DMS79 treated with DMSO at 0.1 percent for 48 hours (cell line): ENCODE measurements around the gene DIABLO.
"Not testable (repeated sequence)": the region's sequence is repeated elsewhere in the genome, so short reads cannot be mapped to it uniquely, and the experiment has no call there.

Experiments
- DNase-seq: peaks from one replicate; lab custom pipeline; 2025; lab: John Stamatoyannopoulos, UW

DIABLO gene

GRCh38 chr12:122225683-122226365 is at the start of gene DIABLO:
Gene DIABLO, minus strand, starts transcription at chr12:122226052. Its CDS starts 38 bp downstream, at chr12:122226014.
- peak; percentile 98 for DNase-seq

GRCh38 chr12:122275459-122275858 is 49.6 kb upstream of the DIABLO start:
- no peak for DNase-seq

DNA sequence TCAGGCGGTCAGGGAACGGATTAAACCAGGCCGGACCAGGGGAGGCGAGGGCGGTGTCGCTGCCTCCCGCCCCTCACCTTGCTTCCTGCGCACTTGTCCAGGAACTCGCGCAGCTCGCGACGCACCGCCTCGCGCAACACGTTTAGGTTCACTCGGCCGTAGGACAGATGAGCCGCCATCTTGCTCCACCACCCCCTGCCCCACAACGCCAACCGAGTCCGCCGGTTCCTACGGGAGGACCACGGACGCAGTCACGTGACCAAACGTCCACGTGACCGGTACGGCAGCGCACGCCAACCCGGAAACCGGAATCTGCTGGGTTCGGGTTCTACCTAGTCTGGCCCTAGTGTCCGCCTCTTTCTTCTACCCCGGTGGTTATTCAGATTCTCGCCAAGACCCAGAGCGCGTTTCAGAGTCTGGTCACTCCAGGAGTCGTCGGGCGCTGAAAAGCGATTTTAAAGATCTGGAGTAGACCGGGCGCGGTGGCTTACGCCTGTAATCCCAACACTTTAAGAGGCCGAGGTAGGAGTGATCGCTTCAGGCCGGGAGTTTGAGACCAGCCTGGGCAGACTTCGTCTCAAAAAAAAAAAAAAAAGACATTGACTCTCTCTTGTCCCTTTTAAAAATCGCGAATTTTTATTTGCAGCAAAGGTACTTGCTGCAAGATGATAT is 40.5 kb upstream of the DIABLO start, which contains the start of gene VPS33A:
Gene VPS33A, minus strand, starts transcription at position 265 of the 672 bp plus-strand sequence. Its CDS starts 86 bp downstream, at position 179.
- DNase-seq = peak; percentile 90

DNA sequence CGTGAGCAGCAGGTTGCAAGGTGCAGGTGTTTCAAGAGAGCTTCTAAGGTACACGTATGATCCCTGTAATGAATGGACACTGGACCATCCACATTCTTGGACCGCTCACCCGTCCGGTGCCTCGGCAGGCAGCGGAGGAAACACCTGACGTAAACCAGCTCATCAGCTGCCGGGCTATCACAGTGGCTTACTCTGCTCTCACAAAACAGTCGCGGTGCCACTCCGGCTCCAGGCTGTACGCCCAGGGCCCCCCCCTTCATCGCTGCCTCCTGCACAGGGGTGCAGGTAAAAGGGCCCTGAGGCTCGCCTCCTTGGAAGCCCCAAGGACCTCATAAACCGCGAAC is 40.0 kb upstream of the DIABLO start:
- DNase-seq = no peak

GRCh38 chr12:122265476-122265875 is 39.6 kb upstream of the DIABLO start:
- DNase-seq = no peak

DNA sequence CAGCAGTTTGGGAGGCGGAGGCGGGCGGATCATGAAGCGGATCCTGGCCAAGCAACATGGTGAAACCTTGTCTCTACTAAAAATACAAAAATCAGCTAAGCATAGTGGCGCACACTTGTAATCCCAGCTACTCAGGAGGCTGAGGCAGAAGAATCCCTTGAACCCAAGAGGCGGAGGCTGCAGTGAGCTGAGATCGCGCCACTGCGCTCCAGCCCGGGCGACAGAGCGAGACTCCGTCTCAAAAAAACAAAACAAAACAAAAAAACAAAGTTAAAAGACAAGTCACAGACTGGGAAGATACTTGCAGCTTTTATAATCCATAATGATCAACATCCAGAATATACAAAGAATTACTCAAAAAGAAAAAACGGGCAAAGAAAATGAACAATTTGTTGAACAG is 34.9 kb upstream of the DIABLO start:
- not testable (repeated sequence) for DNase-seq

DNA sequence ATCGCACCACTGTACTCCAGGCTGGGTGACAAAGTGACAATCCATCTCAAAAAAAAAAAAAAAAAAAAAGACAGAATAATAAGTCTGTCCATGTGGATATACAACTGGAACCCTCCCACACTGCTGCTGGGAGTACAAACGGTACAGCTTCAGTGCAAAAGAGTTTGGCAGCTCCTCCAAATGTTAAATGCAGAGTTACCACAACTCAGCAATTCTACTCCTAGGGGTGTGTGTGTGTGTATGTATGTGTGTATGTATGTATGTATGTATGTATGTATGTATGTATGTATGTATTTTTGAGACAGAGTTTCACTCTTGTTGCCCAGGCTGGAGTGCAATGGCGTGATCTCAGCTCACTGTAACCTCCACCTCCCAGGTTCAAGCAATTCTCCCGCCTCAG is 33.1 kb upstream of the DIABLO start:
- not testable (repeated sequence) for DNase-seq

GRCh38 chr12:122258462-122258861 is 32.6 kb upstream of the DIABLO start:
- DNase-seq = not testable (repeated sequence)

GRCh38 chr12:122250536-122250935 is 24.7 kb upstream of the DIABLO start:
- DNase-seq = no peak

DNA sequence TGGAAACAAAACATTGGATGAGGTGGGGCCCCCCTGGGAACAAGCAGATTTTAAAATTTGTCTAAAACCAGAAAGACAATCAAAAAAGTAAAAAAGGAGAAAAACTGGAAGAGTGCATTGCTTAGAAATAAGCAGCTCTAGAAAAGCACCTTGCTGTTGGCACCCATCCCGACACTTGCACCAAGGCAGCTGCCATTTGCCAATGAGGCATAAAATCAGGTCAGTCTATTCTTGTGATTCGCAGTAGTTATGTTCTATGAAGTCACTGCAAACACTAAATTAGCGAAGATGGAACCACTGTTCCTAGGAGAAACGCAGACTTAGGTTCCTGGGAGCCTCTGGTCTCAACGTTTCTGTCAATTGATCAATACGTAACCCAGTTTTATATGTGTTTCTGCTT is 24.2 kb upstream of the DIABLO start:
- DNase-seq = peak; percentile 88

DNA sequence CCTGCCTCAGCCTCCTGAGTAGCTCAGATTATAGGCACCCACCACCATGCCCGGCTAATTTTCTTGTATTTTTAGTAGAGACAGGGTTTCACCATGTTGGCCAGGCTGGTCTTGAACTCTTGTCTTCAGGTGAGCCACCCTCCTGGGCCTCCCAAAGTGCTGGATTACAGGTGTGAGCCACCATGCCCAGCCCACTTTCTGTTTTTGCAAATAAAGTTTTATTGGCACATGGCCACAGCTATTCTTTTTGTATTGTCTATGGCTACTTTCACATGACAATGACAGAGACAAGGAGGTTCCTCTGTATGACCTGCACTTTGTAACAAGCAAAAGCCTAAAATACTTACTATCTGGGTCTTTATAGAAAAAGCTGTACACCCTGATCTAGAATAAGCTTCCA is 19.7 kb upstream of the DIABLO start:
- no peak for DNase-seq

GRCh38 chr12:122244565-122245371 is 18.9 kb upstream of the DIABLO start:
- no peak for DNase-seq

DNA sequence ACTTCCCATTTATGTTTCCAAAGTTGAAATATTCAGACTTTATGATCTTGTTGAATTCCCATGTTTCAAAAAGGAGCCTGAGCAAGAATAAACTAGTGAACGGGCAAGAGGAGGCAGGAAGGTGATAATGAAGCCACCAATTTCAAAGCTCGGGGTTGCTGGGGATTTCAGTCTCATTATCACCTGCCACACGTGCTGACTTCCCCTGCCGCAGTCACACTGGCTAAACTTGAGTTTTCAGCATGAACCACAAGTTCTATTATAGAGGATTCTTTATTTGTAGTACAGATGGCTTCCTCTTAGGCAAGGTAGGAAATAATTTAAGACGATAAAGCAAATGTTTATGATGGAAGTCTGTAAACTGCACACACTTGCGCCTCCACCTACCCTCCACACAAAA is 18.1 kb upstream of the DIABLO start:
- DNase-seq = no peak

DNA sequence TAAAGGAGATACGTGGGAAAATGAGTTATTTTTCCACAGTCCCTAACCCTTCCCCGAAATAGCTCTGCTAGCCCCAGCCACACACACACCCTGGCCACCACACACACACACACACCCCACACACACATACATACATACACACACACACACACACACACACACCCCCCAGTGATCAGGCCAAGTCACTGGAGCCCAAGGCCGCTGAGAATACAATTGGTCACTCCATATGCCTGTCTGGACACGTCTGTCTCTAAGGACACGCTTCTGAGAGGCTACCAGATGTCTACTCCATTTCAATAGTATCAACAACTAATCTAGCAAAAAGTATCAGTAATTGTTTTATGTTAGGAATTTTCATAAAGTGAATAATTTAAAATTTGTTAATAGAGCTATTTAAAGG is 13.0 kb upstream of the DIABLO start:
- no peak for DNase-seq

- DNase-seq = no peak
These were observed 9.9 kb upstream of the DIABLO start for GRCh38 chr12:122235741-122236140.

GRCh38 chr12:122232691-122233090 is 6.8 kb upstream of the DIABLO start:
- no peak for DNase-seq

GRCh38 chr12:122230798-122231197 is 4.9 kb upstream of the DIABLO start:
- no peak for DNase-seq

DNA sequence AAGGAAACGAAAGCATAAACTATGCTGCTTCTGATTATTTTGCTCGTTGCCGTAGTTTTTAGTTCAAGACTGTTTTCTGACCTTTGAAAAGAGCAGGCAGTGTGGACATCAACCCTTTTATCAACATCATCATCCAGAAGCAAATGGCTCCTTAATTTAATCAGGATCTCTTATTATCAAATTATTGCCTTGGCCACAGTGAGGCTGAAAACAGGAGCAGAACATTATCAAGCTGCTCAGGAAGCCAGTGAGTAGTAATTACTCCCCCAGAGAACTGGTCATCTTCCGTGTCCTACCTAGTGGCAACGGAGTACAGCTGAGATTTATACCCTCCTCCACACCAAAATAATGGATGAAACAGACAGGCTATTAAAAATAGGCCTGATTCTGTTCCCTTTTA is 2.2 kb upstream of the DIABLO start:
- no peak for DNase-seq

- DNase-seq = peak; percentile 35
These were observed 1.5 kb upstream of the DIABLO start for GRCh38 chr12:122227341-122227740.

- DNase-seq = peak; percentile 45
These were observed 694 bp upstream of the DIABLO start for GRCh38 chr12:122226366-122227125.

DNA sequence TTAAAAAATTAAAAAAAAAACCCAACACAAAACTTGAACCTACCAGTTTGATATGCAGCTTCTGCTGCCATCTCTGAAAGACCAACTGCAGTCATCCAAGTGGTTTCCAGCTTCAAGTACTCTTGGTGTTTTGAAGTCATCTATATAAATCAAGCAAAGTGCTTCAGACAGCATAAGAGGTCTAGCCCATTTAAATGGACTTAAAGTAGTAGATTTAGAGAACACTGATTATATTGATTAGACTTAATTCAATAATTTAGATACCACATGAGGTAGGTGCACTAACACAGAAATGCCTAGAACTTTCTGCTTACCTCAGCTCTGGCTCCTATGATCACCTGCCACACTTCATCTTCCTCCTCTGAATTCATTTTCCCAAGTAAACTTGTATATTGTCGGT is 9.4 kb downstream of the DIABLO start:
- DNase-seq = no peak

DNA sequence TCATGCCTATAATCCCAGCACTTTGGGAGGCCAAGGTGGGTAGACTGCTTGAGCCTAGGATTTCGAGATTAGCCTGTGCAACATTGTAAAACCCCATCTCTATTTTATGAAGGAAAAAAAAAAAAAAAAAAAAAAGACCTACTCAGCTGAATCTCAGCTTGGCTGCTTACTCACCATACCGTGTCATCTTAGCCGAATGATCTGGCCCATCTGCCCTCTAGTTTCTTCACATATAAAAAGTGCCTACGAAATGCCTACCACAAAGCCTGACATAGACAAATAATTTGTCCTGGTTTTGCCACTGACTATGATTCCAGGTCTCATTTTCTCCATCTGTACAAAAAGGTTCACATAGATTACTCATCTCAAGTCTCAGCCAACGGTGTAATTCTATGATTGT is 10.1 kb downstream of the DIABLO start:
- DNase-seq = no peak
